HEK293 (cell line): ENCODE results near the gene LRRC7.

Experiments used
- CTCF ChIP-seq: fragments of 450-650 bp; formaldehyde crosslinking; IDR thresholded peaks from 2 replicates; pipeline ENCODE4 v1.5.1; 2016; ENCODE audit warnings: missing biosample characterization, missing genetic modification characterization
- HIC1 ChIP-seq: fragments of 450-650 bp; formaldehyde crosslinking; IDR thresholded peaks from 2 replicates; pipeline ENCODE4 v1.5.1; 2016; ENCODE audit warnings: missing biosample characterization, missing genetic modification characterization
- KLF1 ChIP-seq: fragments of 450-650 bp; formaldehyde crosslinking; IDR thresholded peaks from 2 replicates; pipeline ENCODE4 v1.5.1; 2016; ENCODE audit warnings: missing biosample characterization, missing genetic modification characterization
- KLF16 ChIP-seq: fragments of 450-650 bp; formaldehyde crosslinking; IDR thresholded peaks from 2 replicates; pipeline ENCODE4 v1.5.1; 2017; ENCODE audit warnings: missing biosample characterization, missing genetic modification characterization
- PATZ1 ChIP-seq: fragments of 450-650 bp; formaldehyde crosslinking; IDR thresholded peaks from 2 replicates; pipeline ENCODE4 v1.5.1; 2016; ENCODE audit warnings: missing biosample characterization, missing genetic modification characterization
- YY1 ChIP-seq: fragments of 450-650 bp; formaldehyde crosslinking; IDR thresholded peaks from 2 replicates; pipeline ENCODE4 v1.5.1; 2018; ENCODE audit warnings: missing biosample characterization, missing genetic modification characterization
- ZBTB1 ChIP-seq: fragments of 450-650 bp; formaldehyde crosslinking; IDR thresholded peaks from 2 replicates; pipeline ENCODE4 v1.5.1; 2016; ENCODE audit warnings: missing biosample characterization, missing genetic modification characterization
- ZIC2 ChIP-seq: fragments of 450-650 bp; formaldehyde crosslinking; IDR thresholded peaks from 2 replicates; pipeline ENCODE4 v1.5.1; 2016; ENCODE audit warnings: missing biosample characterization, missing genetic modification characterization
- ZNF488 ChIP-seq: fragments of 450-650 bp; formaldehyde crosslinking; IDR thresholded peaks from 2 replicates; pipeline ENCODE4 v1.5.1; 2016; ENCODE audit warnings: missing biosample characterization, missing genetic modification characterization
- ZNF501 ChIP-seq: fragments of 450-650 bp; formaldehyde crosslinking; IDR thresholded peaks from 2 replicates; pipeline ENCODE4 v1.5.1; 2016; ENCODE audit warnings: missing biosample characterization, missing genetic modification characterization
- ZNF660 ChIP-seq: fragments of 450-650 bp; IDR thresholded peaks from 2 replicates; pipeline ENCODE4 v1.5.1; 2018; ENCODE audit warnings: missing biosample characterization, mild to moderate bottlenecking, missing genetic modification characterization
- TF ChIP-seq, protein P1 (sequence below): sonication (generic); formaldehyde crosslinking; IDR thresholded peaks from 2 replicates; pipeline ENCODE4 v1.8.1; 2022; ENCODE audit warnings: mild to moderate bottlenecking, moderate library complexity, missing genetic modification reagents
- TF ChIP-seq, protein P2 (sequence below): fragments of 450-650 bp; formaldehyde crosslinking; IDR thresholded peaks from 2 replicates; pipeline ENCODE4 v1.5.1; 2017; ENCODE audit warnings: missing biosample characterization, missing genetic modification characterization

DNA sequence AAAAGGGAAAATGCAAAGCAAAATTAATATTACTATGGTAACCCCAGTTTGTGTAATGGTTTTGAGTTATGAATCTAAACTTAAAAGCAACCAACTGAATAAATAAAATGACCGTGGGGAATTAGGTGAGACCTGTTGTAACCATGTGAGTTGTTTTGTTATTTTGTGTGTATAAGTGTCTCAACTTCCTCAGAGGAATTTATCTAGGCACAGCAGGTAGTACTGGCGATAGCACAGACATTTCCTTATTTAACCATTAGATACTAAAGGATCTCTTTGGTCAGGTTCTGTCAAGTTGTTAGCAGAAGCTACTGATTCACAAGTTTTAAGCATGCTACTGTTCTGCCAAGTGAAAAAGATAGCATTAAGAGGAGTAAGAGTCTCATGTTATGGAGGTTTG is 39.3 kb upstream of the LRRC7 start:
- TF ChIP-seq, protein P1, sequence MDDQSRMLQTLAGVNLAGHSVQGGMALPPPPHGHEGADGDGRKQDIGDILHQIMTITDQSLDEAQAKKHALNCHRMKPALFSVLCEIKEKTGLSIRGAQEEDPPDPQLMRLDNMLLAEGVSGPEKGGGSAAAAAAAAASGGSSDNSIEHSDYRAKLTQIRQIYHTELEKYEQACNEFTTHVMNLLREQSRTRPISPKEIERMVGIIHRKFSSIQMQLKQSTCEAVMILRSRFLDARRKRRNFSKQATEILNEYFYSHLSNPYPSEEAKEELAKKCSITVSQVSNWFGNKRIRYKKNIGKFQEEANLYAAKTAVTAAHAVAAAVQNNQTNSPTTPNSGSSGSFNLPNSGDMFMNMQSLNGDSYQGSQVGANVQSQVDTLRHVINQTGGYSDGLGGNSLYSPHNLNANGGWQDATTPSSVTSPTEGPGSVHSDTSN (CRISPR knock-in tag) = no peak
- TF ChIP-seq ZNF488 (tag by site-specific recombination) = no peak
- TF ChIP-seq, protein P2, sequence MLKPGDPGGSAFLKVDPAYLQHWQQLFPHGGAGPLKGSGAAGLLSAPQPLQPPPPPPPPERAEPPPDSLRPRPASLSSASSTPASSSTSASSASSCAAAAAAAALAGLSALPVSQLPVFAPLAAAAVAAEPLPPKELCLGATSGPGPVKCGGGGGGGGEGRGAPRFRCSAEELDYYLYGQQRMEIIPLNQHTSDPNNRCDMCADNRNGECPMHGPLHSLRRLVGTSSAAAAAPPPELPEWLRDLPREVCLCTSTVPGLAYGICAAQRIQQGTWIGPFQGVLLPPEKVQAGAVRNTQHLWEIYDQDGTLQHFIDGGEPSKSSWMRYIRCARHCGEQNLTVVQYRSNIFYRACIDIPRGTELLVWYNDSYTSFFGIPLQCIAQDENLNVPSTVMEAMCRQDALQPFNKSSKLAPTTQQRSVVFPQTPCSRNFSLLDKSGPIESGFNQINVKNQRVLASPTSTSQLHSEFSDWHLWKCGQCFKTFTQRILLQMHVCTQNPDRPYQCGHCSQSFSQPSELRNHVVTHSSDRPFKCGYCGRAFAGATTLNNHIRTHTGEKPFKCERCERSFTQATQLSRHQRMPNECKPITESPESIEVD (tag by site-specific recombination) = no peak
- no peak for TF ChIP-seq ZBTB1 (tag by site-specific recombination)
- no peak for TF ChIP-seq KLF1 (tag by site-specific recombination)
- TF ChIP-seq KLF16 = no peak
- no peak for TF ChIP-seq PATZ1 (tag by site-specific recombination)
- TF ChIP-seq ZIC2 (tag by site-specific recombination) = no peak
- TF ChIP-seq CTCF (tag by site-specific recombination) = no peak
- no peak for TF ChIP-seq ZNF660 (tag by site-specific recombination)
- TF ChIP-seq ZNF501 (tag by site-specific recombination) = no peak
- no peak for TF ChIP-seq HIC1 (tag by site-specific recombination)
- TF ChIP-seq YY1 (tag by site-specific recombination) = no peak
